SU-DHL-6 (cell line): ENCODE measurements around the gene ACE.

ENCODE experiments used
- H2AFZ ChIP-seq: fragments of 200-600 bp; sonication (generic); 2 replicates; pipeline ENCODE4 v1.6.1; 2014; ENCODE audit warnings: low read depth, mild to moderate bottlenecking, moderate library complexity, mixed read lengths, antibody characterized with exemption, low read length; ENCODE audit not compliant: severe bottlenecking
- H3F3A ChIP-seq: fragments of 200-600 bp; shearing (Covaris generic); 2 replicates; pipeline ENCODE4 v1.6.0; 2016; ENCODE audit warnings: antibody characterized with exemption, mild to moderate bottlenecking; ENCODE audit not compliant: insufficient read depth
- H3K27ac ChIP-seq: fragments of 200-600 bp; sonication (generic); 2 replicates; pipeline ENCODE4 v1.5.1; 2016; ENCODE audit warnings: low read depth, mild to moderate bottlenecking, low read length, moderate library complexity, mixed read lengths
- H3K27me3 ChIP-seq: fragments of 200-600 bp; sonication (generic), shearing (Covaris generic); 2 replicates; pipeline ENCODE4 v1.6.0; 2014; ENCODE audit warnings: mild to moderate bottlenecking, low read length
- H3K36me3 ChIP-seq: fragments of 200-600 bp; sonication (generic); 2 replicates; pipeline ENCODE4 v1.6.1; 2014; ENCODE audit warnings: mild to moderate bottlenecking, low read length, mixed read lengths
- H3K4me2 ChIP-seq: fragments of 300-600, 200-600 bp; shearing (Covaris generic), sonication (generic); 2 replicates; pipeline ENCODE4 v1.6.0; 2014; ENCODE audit warnings: low read length, low read depth, mild to moderate bottlenecking; ENCODE audit not compliant: poor library complexity, severe bottlenecking
- H3K4me3 ChIP-seq: fragments of 200-600 bp; sonication (generic); 2 replicates; pipeline ENCODE4 v1.5.1; 2014; ENCODE audit warnings: antibody characterized with exemption, low read length, mild to moderate bottlenecking, mixed read lengths; ENCODE audit not compliant: insufficient read depth, poor library complexity, severe bottlenecking
- H3K79me2 ChIP-seq: fragments of 200-600 bp; sonication (generic); 2 replicates; pipeline ENCODE4 v1.6.1; 2014; ENCODE audit warnings: mild to moderate bottlenecking, low read length, moderate library complexity; ENCODE audit not compliant: insufficient read depth
- H3K9ac ChIP-seq: fragments of 200-600 bp; sonication (generic); 2 replicates; pipeline ENCODE4 v1.7.0; 2014; ENCODE audit warnings: mild to moderate bottlenecking, low read length
- H3K9me2 ChIP-seq: fragments of 200-600 bp; sonication (generic); replicated peaks from 2 replicates; pipeline ENCODE4 v1.6.1; 2014; ENCODE audit warnings: low read length; ENCODE audit not compliant: insufficient read depth
- H3K9me3 ChIP-seq: fragments of 200-600 bp; sonication (generic); 2 replicates; pipeline ENCODE4 v1.6.1; 2014; ENCODE audit warnings: low read length, mixed read lengths; ENCODE audit not compliant: insufficient read depth
- H4K20me1 ChIP-seq: fragments of 200-600 bp; sonication (generic); 2 replicates; pipeline ENCODE4 v1.6.1; 2014; ENCODE audit warnings: low read depth, mild to moderate bottlenecking, antibody characterized with exemption, low read length, moderate library complexity, mixed read lengths
- CTCF ChIP-seq: fragments of 200-600 bp; sonication (generic); IDR thresholded peaks from one replicate; pipeline ENCODE4 v1.5.1; 2017; ENCODE audit warnings: antibody characterized with exemption, mild to moderate bottlenecking, low read length, moderate library complexity; ENCODE audit not compliant: insufficient read depth, poor library complexity, severe bottlenecking
- EZH2phosphoT487 ChIP-seq: fragments of 200-600 bp; sonication (generic), shearing (Covaris generic); conservative IDR thresholded peaks from 2 replicates; pipeline ENCODE4 v1.6.1; 2018; ENCODE audit warnings: mild to moderate bottlenecking, antibody characterized with exemption, low read length, moderate library complexity, mixed read lengths

ACE gene

GRCh38 chr17:63529711-63530556 is 53.1 kb downstream of the ACE start:
- no peak overlapping the region for H3K4me3 ChIP-seq
- no peak overlapping the region for H3K9ac ChIP-seq
- no peaks in the 10 kb centered on the region for H3K36me3 ChIP-seq
- TF ChIP-seq EZH2phosphoT487, result no peak
- no peak for TF ChIP-seq CTCF
- H3F3A ChIP-seq, result no peaks in the 10 kb centered on the region
- H3K4me2 ChIP-seq, result no peak overlapping the region
- no peak overlapping the region for H3K27ac ChIP-seq
- H3K79me2 ChIP-seq, result no peaks in the 10 kb centered on the region
- no peaks in the 10 kb centered on the region for H3K9me3 ChIP-seq
- H4K20me1 ChIP-seq, result no peaks in the 10 kb centered on the region
- H3K27me3 ChIP-seq, result no peaks in the 10 kb centered on the region
- no peaks in the 10 kb centered on the region for H3K9me2 ChIP-seq
- H2AFZ ChIP-seq, result no peak overlapping the region

DNA sequence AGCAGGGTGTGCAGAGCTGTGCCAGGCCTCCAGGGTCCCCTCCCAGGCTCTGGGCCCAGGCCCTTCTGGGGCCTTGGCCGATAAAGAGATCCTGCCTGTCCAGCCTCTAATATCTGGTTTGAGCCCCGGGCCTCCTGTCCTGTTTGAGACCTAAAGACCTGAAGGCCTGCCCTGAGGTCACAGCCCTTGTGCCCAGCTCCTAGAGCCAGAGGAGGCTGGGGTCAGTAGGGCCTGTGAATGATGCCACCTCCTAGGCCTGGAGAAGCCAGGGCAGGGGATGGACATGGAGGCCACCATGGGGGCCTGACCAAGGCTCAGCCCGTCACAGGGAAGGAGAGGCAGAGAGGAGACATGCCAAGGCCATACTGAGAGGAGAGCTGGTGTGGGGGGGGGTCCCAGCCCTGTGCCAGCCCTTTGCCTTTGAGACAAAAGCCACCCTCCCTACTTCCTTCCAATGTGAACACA is 53.7 kb downstream of the ACE start:
- H3K9me3 ChIP-seq, result no peaks in the 10 kb centered on the region
- TF ChIP-seq EZH2phosphoT487, result no peak
- H3K9ac ChIP-seq, result no peak overlapping the region
- no peaks in the 10 kb centered on the region for H3F3A ChIP-seq
- no peaks in the 10 kb centered on the region for H3K79me2 ChIP-seq
- no peaks in the 10 kb centered on the region for H4K20me1 ChIP-seq
- H3K36me3 ChIP-seq, result no peaks in the 10 kb centered on the region
- no peaks in the 10 kb centered on the region for H3K27me3 ChIP-seq
- H3K27ac ChIP-seq, result no peak overlapping the region
- H3K9me2 ChIP-seq, result no peaks in the 10 kb centered on the region
- no peak overlapping the region for H2AFZ ChIP-seq
- H3K4me2 ChIP-seq, result no peak overlapping the region
- no peak overlapping the region for H3K4me3 ChIP-seq

DNA sequence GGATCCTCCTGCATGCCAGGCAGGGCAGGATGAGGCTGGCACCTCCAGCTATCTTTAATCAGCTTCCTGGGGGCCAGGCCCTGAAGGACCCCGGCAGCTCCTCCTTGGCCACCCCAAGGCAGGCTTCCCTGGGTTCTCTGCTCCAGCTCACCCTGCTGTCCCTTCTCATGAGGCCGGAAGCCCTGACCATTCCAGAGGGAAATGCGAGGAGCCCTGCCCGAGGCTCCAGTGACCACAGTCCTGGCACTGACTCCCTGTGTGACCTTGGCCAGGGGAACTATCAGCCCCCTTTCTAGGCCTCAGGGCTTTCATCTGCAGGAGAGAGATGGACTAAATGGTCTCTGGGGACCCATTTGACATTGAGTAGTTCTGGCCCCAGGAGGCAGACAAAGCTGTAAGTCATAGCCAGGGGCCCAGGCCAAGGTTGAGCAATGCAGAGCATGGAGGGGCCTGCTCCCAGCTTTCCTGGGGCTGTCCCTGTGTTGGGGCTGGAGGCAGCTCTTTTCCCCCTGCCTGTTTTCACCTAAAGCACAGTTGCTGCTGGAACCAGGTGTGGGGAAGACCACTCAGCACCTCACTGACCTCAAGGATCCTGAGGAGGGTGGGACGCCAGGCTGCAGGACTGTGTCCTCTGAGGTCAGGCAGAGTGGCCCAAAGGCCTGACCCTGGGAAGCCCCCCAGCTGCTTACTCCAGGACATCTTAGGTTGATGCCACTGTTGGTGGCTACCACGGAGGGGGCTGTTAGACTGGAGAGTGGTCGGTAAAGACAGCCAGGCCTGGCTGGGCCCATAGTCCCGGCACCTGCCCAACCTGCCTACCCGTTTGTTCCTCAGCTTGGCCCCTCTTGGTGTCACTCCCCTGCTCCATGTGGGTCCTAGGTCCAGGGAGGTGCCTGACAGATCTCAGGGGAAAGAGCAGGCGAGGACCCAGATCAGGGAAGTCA is 54.4 kb downstream of the ACE start:
- no peaks in the 10 kb centered on the region for H3K9me2 ChIP-seq
- no peaks in the 10 kb centered on the region for H3F3A ChIP-seq
- H3K4me3 ChIP-seq, result no peak overlapping the region
- no peaks in the 10 kb centered on the region for H3K9me3 ChIP-seq
- H2AFZ ChIP-seq, result no peak overlapping the region
- no peak for TF ChIP-seq CTCF
- TF ChIP-seq EZH2phosphoT487, result no peak
- no peaks in the 10 kb centered on the region for H3K36me3 ChIP-seq
- no peaks in the 10 kb centered on the region for H4K20me1 ChIP-seq
- no peaks in the 10 kb centered on the region for H3K79me2 ChIP-seq
- no peak overlapping the region for H3K9ac ChIP-seq
- no peak overlapping the region for H3K4me2 ChIP-seq
- H3K27ac ChIP-seq, result no peak overlapping the region
- no peaks in the 10 kb centered on the region for H3K27me3 ChIP-seq
